HG02852 (cell line): ENCODE data around the gene THADA.

ENCODE experiments used
- ATAC-seq: cut with Tn5 transposase; IDR thresholded peaks from one replicate; pipeline ENCODE4 v1.9.1; 2021; ENCODE audit warnings: mild to moderate bottlenecking, moderate library complexity; ENCODE audit not compliant: unreplicated experiment

THADA gene

DNA sequence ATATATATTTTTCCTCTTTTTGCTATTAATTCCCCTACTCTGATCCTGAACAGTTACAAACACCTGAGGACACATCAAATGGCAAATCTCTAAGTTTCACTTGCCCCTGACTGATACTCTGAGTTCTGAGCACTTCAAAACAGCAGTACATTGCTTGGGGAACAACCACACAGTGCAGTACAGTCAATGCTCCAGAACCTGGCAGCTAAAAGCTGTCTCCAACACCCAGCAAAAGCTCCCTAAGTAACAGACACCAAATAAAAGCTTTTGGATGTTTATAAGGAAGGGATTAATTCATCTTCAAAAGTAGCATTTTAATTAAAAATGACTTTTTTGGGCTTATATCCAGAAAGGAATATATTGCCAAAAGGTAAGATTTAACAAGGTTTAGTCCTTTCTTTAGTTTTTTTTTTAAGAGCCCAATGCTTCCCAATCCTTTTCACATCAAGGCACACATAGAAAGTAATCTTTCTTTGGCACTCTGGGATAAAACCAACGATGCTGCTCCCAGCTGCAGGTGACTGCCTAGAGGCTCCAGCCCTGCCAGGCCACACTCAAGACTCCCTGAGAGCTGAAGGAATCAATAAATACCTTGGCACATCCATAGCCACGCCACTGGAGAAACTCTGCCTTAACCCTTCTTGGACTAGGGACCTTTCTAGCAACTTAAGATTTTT is 204.5 kb downstream of the THADA start:
- ATAC-seq = no peak

DNA sequence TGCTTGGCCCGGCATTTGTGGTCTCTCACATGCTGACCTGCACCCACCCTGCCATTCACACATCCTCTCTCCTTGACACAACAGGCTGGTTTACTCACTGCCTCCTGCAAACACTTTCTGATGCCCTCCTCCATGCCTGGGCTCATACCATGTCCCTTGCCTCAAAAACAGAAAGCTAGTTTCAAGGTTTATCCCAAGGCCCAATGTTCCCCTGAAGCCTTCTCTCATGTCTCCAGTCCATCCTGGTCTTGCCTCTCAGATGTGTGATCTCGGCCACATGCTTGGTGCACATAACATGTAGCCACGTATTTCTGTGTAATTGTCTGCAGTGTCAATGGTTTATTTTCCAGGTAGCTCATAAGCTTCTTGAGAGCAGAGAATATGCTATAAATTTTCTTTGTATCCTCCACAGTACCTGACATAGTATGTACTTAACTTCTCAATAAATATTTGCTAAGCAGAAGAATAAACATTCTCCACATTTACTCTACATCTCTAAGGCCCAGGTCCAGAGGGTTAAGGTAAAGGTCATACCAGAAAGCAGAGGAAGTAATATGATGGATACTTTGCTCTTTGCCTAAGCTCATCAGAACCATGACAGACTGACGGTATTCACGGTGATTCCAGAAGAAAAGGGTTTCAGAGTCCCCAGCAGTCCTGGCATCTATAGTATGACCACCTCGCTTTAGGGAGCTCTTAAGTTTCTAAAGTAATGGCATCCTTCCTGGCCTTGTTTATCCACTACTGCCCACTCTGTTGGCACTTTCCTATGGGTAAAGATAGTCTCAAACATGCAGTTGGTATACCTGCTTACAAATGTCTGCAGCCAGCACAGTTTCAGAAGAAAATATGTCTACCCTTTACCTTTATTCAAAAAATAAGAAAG is 206.0 kb downstream of the THADA start:
- ATAC-seq = no peak

DNA sequence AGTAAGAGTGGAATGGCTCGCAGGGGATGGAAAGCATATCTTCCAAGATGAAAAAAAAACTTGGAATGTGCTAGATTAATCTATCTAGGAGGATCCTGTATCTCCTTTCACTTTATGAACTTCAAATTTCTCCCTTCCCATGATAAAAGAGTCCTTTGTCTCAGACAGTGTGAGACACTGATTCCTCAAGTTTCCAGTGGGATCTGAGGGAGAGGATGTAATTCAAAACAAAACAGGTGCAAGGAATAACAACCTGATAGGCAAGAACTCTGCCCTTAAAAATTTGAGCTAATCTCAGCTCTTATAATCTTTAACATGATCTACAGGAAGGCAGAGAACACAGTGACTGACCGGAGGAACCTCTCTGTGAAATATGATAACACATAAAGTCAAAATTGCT is 207.5 kb downstream of the THADA start:
- ATAC-seq = no peak

DNA sequence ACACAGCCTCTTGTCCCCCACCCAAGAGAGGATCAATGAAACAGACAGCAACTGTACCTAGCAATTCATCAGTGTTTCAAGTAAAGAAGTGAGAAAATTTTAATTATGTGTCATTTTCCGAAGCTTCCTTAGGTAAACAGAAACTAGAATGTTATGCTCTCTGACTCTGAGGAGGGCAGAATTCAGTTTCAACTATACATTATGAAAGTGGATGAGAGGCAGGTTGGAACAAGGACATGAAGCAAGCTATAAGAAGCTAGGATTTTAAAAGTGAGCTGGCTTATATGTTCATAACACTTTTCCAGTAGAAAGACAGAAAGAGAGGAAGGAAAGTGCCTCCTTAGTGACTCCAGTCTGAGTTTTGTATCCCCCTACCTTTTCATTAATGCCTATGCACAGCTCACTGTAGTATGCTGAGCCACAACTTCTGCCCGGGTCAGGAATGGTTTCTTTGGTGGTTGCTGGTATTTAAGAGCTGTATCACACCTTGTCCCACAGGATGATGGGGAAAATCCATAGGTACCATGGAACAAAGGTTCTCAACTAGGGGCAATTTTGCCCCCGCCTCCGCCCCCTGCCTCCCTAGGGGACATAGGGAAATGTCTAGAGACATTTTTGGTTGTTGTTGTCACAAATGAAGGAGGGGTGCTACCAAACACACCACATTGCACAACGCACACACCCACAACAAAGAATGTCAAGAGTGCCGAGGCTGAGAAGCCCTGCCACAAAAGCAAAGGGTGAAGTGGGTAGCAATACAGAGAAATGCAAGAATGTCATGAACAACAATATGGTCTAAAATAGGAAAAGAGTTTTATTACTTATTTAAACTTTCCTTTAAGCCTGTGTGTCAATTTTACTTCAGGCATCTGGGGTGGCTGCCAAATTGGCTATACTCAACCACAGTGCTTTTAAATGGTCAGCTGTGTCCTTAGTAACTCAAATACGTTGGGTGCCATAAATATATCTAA is 208.5 kb downstream of the THADA start:
- ATAC-seq = peak; percentile 77

DNA sequence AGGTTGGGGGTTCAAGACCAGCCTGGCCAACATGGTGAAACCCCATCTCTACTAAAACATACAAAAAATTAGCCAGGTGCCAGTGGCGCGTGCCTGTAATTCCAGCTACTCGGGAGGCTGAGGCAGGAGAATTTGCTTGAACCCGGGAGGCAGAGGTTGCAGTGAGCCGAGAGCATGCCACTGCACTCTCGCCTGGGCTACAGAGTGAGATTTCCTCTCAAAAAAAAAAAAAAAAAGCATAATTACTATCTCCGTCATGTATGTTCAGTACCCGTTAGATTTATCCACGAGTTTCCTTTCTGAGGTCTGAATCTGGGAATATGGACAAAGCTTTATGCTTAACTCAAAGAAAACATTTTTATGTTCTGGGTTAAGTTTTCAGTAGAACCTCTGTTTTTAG is 209.2 kb downstream of the THADA start:
- ATAC-seq = peak; percentile 6

DNA sequence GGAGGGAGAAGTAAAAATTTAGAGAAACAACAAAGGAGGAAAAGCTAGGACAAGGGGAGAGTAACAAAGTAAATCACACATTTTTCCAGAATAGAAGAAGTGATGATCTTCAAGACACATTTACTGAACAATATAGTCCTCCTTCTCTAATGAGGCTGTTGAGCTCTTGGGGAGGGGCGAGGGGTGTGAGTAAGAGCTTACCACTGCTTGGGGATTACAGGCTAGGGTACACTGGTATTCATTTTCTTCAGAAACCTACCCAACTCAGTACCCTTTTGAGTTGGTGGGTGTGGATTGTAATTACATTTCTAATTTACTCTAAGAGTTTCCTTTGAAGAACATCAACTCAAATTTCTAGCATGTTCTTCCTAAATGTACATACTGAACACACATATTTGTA is 211.7 kb downstream of the THADA start:
- ATAC-seq = no peak

DNA sequence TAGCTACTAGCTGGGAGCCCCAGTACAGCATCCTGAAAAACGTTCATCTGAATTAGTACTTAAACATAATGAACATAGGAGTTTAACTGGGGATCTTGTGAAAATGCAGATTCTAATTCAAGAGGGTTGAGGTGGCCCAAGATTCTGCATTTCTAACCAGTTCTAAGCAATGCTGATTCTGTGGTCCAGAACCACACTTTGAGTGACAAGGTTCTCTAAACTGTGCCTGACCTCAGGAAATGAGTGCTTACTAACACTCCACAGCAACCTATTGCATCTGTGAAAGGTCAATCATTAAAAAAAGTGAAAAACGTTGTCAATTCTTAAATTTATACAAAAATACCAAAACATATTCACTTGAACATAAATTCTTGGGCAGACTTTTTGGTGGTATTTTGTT is 212.3 kb downstream of the THADA start:
- ATAC-seq = no peak

DNA sequence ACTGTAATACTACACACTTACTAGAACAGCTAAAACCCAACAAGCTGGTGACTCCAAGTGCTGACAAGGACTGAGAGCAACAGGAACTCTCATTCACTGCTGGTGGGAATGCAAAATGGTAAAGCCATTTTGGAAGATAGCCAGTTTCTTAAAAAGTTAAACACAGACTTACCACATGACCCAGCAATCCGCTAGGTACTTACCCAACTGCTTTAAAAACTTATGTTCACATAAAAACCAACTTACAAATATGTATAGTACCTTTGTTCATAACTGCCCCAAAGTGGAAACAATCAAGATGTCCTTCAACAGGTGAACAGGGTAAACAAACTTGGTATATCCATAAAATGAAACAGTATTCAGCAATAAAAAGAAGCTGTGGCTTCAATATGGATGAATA is 216.3 kb downstream of the THADA start:
- no peak for ATAC-seq

DNA sequence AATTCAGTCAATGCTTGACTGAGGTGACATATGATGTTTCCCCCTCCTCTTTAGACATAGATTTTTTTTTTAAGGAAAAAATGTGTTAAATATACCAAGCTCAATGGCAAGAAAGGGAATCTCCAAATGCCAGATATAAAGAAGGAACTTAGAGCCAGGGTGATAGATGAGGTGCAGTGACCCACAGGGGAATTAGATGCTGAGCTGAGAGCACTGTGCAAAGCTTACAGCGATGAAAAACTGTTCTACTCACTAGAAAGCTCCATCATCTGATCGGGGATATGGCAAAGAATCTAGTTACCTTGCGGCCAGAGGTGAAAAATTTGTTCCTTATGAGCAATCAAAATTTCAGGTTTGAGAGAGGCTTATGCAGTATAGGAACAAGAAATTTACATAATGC is 218.5 kb downstream of the THADA start:
- ATAC-seq = no peak

DNA sequence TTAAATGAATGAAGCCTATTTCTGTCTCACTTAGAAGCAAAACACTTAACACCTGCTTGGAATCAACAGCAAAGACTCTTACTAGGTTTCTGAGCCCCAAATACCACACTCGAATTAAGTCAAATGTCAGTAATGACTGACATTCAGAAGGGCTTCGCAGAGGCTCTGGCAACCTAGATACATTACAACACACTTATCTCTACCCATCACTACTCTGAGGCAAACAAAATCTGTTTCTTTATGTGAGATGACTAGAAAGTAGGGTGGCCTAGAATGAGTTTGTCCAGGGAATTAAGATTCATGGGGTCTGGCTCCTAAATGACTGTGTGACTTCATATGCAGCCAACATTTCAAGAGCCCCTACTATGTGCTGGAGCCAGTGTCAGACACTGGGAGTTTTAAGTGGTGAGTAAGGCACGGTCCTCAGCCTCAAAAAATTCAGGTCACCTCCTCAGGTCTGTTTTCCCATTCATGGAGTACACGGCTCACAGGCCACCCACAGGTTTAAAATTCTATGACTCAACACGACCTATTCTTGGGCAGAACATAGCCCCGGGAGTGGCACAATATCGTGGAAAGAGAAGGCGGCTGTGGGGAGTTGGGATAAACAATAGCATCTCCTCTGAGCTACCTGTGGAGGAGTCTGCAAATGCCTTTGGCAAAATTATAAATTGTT is 219.2 kb downstream of the THADA start:
- ATAC-seq = no peak

DNA sequence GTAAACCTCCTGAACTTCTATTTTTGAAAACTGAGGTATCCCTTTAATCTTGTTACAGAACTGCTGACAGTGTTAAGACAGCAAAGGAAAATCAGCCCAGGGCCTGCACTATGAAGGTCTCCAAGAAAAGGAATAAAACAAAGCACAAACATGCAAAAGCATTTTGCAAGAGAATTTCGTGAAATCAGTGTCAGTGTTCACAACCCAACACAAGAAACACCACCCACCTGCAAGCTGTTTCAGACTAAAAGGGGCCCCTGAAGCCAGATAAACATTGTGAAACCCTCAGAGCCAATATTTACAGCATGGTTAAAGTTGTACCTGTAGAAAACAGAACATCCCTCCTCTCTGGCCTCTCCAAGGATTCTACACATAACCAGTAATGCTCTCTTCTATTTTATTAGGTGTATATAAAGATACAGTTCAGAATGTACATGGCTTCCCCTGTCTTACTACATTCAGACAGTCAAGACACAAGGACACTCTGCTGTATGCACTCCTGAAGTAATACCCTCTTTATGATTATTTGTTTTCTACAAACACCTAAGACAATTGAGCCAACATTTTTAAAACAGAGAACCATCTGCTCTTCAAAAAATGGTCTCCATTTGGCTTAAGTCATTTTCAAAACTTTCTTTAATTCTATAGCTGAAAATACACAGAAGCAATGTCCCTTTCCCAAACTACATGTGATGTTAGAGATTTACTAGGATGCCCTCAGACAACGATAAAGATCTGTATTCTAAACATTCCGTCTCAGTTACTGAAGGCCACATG is 219.9 kb downstream of the THADA start:
- no peak for ATAC-seq

DNA sequence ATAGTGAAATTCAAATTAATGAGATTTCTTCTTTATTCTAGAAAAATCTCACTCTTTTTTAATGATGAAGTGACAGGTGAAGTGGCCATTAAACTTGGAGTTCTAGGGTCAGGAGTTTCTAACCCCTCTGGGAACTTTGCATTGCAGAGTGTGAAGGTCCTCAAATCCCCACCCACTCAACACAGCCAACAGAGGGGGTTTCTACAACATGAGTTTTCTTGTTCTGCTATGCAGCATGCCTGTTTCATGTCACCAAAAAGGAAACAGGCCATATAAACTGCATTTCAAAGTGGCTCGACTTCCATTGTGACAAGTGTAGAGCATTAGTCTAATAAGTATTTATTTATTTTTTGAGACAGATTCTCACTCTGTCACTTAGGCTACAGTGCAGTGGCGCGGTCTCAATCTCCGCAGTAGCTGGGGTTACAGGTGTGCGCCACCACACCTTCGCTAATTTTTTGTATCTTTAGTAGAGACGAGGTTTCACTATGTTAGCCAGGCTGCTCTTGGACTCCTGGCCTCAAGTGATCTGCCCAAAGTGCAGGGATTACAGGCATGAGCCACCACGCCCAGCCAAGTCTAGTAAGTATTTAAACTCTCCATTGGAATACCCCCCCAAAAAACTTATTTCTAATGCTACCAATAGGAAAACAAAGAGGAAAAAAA is 223.3 kb downstream of the THADA start:
- no peak for ATAC-seq

DNA sequence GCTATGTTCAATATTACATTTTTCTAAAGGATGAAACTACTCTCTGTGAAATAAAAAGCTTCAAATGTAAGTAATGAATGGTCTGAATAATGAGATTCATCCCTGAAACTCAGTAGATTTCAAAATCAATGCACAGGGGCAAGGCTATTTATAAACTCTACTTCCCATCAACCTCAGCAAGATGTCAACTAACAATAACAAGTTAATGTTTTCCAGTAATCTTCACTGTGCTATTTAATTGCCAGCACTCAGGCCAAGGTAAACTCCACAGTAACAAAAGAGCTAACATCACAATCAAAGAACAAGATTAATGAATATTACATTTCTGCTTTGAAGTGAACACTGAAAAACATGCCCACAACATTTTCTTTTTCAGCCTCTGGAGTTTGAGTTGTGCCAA is 225.1 kb downstream of the THADA start:
- ATAC-seq = no peak

DNA sequence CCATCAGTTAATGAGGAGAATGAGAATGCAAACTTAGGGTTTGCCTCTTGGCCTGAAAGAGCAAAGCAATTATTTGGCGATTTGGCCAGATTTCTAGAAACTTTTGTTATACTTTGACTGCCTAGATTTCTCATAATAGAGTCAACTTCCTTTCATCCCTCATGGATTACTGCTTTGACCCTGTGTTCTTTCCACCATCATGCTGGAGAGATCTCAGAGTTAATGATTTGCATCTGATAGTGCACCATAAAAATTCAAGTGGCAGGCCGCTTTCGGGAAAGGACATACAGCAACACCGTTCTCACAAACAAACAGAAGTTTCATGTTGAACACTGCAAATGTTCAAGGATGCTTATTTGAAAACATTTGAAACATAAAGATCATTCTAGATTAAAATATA is 225.7 kb downstream of the THADA start:
- no peak for ATAC-seq

DNA sequence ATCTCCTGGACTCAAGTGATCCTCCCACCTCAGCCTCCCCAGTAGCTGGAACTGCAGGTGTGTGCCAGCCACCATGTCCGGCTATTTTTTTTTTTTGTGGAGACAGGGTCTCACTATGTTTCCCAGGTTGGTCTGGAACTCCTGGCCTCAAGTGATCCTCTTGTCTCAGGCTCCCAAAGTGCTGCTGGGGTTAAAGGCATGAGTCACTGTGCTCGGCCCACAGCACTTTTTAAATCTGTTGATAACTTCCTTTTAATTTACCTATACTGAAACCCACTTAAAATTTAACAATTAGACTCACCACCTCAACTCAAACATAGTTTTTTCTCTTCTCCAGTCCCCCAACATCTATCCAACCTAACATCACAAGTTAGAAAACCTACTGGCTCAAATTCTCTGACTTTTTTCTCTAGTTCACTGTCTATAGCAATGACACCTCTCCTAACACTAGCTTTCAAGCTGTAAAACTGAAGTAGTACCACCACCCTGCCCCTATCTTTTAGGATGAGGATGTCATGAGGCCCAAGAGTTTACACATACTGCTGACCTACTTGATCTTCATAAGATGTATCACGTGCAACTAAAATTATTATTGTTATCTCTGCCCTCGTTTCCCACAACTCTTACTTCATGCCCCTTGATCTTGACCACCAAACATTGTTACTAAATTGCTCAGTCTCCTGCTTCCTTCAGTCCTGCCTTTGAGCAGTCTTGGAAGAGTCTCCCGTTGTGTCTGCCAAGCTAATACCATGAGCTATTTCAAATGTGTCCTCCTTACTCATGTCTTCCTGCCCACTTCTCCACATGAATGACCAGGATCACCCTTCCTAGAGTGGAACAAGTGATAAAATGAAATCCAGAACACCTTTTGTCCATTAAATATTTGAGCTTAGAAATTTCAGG is 227.1 kb downstream of the THADA start:
- ATAC-seq = no peak

DNA sequence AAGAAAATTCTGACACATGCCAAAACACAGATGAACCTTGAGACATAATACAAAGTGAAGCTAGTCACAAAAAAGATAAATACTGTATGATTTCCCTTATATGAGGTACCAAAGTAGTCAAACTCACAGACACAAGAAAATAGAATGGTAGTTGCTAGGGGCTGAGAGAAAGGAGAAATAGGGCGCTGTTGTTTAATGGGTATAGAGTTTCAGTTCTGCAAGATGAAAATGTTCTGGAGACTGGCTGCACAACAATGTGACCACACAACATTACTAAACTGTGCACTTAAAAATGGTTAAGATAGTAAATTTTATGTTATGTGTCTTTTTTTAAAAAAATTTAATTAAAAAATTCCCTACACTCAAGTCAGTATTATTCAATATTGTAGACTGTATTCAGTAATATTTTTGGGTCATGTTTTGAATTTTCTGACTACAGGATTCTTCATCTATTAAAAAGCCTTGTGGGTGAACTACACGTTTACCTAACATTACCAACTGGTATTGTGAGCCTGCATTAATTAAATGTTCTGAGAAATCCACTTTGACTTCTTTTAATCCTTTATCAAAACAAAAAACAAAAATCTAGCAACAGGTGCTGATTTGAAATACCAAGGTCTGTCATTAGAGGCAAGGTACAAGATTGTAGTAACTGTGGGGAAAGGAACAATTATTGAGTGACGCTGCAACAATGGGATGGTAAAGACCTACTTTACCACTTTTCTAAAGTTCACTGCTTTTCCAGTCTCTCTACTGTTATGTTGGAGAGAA is 228.6 kb downstream of the THADA start:
- ATAC-seq = no peak

DNA sequence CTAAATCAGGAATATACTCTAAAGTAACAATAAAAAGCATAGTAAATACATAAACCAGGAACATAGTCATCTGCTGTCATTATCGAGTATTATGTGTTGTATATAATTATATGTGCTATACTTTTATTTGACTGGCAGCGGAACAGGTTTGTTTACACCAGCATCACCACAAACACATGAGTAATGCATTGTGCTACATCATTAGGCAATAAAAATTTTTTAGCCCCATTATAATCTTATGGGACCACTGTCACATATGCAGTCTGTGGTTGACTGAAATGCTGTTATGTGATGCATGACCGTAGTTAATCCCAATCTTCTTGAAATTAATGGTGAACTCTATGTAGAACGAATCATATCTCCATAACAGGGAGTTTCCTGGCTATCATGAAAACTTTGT is 232.7 kb downstream of the THADA start:
- ATAC-seq = no peak

DNA sequence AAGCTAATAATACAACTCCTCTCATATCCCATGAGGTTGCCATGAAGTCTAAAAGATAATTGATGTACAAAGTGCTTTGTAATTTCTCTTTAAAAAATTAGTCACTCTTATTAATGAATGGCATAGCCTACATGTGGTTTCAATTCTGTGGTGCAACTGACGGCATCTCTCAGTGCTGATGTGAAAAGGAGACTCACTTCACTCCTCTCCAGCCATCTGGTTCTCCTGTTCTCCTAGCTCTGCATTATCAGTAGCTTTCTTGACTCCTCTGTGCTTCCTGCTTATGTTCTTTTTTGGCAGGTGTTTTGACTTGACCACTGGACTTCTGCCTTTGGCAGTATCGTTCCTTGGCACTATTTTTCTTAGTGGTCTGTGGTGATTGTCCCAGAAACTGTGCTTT is 234.6 kb downstream of the THADA start:
- ATAC-seq = no peak
